Neural cell (in vitro differentiated cells): ENCODE measurements around the gene SEC14L6. TPM values are rescaled to one million over a fixed set of nuclear protein-coding genes. Genes with fewer than 3 reads are reported as not detected.

Source experiments
- H2AFZ ChIP-seq: fragments of 200-600, 300-800 bp; sonication (generic), shearing (Covaris generic); 2 replicates; pipeline ENCODE4 v1.6.0; 2014; ENCODE audit warnings: low read depth, mild to moderate bottlenecking, antibody characterized with exemption, low read length, moderate library complexity
- H3F3A ChIP-seq: fragments of 200-600 bp; shearing (Covaris generic); 2 replicates; pipeline ENCODE4 v1.6.1; 2016; ENCODE audit warnings: mild to moderate bottlenecking, moderate library complexity, mixed read lengths, antibody characterized with exemption, low read length; ENCODE audit not compliant: insufficient read depth, poor library complexity, severe bottlenecking
- H3K27ac ChIP-seq: fragments of 200-600, 300-800 bp; sonication (generic), shearing (Covaris generic); 2 replicates; pipeline ENCODE4 v1.5.1; 2014; ENCODE audit warnings: mild to moderate bottlenecking, low read length, moderate library complexity
- H3K27me3 ChIP-seq: fragments of 300-800, 200-600 bp; sonication (generic), shearing (Covaris generic); 2 replicates; pipeline ENCODE4 v1.6.0; 2014; ENCODE audit warnings: mild to moderate bottlenecking, low read depth, low read length, moderate library complexity; ENCODE audit not compliant: insufficient read depth
- H3K36me3 ChIP-seq: fragments of 300-800, 200-600 bp; sonication (generic), shearing (Covaris generic); 2 replicates; pipeline ENCODE4 v1.5.1; 2014; ENCODE audit warnings: mild to moderate bottlenecking, antibody characterized with exemption, low read length, moderate library complexity; ENCODE audit not compliant: insufficient read depth
- H3K4me2 ChIP-seq: fragments of 300-800, 200-600 bp; sonication (generic), shearing (Covaris generic); 2 replicates; pipeline ENCODE4 v1.6.0; 2014; ENCODE audit warnings: mild to moderate bottlenecking, low read length
- H3K4me3 ChIP-seq: fragments of 300-800, 200-600 bp; sonication (generic), shearing (Covaris generic); 2 replicates; pipeline ENCODE4 v1.5.1; 2014; ENCODE audit warnings: mild to moderate bottlenecking, low read length, moderate library complexity
- H3K79me2 ChIP-seq: fragments of 200-600 bp; shearing (Covaris generic); replicated peaks from 2 replicates; pipeline ENCODE4 v1.6.0; 2014; ENCODE audit warnings: mild to moderate bottlenecking, low read length, moderate library complexity; ENCODE audit not compliant: insufficient read depth
- H3K9ac ChIP-seq: fragments of 300-800, 200-600 bp; sonication (generic), shearing (Covaris generic); 2 replicates; pipeline ENCODE4 v1.6.1; 2016; ENCODE audit warnings: mild to moderate bottlenecking, low read length, mixed read lengths
- H3K9me2 ChIP-seq: fragments of 200-600 bp; shearing (Covaris generic); 2 replicates; pipeline ENCODE4 v1.6.1; 2016; ENCODE audit warnings: mild to moderate bottlenecking, low read length, mixed read lengths; ENCODE audit not compliant: insufficient read depth
- H3K9me3 ChIP-seq: fragments of 200-600, 300-800 bp; sonication (generic), shearing (Covaris generic); 2 replicates; pipeline ENCODE4 v1.6.1; 2016; ENCODE audit warnings: mild to moderate bottlenecking, mixed run types, low read length, moderate library complexity, mixed read lengths
- H4K20me1 ChIP-seq: fragments of 200-600 bp; shearing (Covaris generic); 2 replicates; pipeline ENCODE4 v1.6.1; 2016; ENCODE audit warnings: mild to moderate bottlenecking, mixed run types; ENCODE audit not compliant: insufficient read depth
- EP300 ChIP-seq: fragments of 450-650 bp; conservative IDR thresholded peaks from 2 replicates; pipeline ENCODE4 v1.6.1; 2014; ENCODE audit warnings: antibody characterized with exemption, mild to moderate bottlenecking, moderate library complexity; ENCODE audit not compliant: poor library complexity, severe bottlenecking
- EZH2 ChIP-seq: fragments of 200-600, 300-800 bp; shearing (Covaris generic), sonication (generic); IDR thresholded peaks from 2 replicates; pipeline ENCODE4 v1.6.1; 2014; ENCODE audit warnings: antibody characterized with exemption, low read length, borderline replicate concordance, mild to moderate bottlenecking; ENCODE audit not compliant: insufficient read depth, poor library complexity, severe bottlenecking
- MXI1 ChIP-seq: fragments of 450-650 bp; conservative IDR thresholded peaks from 2 replicates; pipeline ENCODE4 v1.6.1; 2014; ENCODE audit warnings: antibody characterized with exemption, mild to moderate bottlenecking; ENCODE audit not compliant: poor library complexity, severe bottlenecking
- POLR2AphosphoS5 ChIP-seq: IDR thresholded peaks from 2 replicates; pipeline ENCODE4 v1.6.1; 2012
- RAD21 ChIP-seq: fragments of 450-650 bp; conservative IDR thresholded peaks from 2 replicates; pipeline ENCODE4 v1.6.1; 2014; ENCODE audit warnings: antibody characterized with exemption, mild to moderate bottlenecking, moderate library complexity
- SMC3 ChIP-seq: fragments of 450-650 bp; conservative IDR thresholded peaks from 2 replicates; pipeline ENCODE4 v1.6.1; 2014; ENCODE audit warnings: antibody characterized with exemption, mild to moderate bottlenecking, moderate library complexity; ENCODE audit not compliant: poor library complexity
- TAF1 ChIP-seq: IDR thresholded peaks from 2 replicates; pipeline ENCODE4 v1.6.1; 2012; ENCODE audit warnings: low read depth
- polyA plus RNA-seq: library from polyadenylated mRNA; depleted of rRNA; stranded (reverse); fragments of >200 nt; gene quantifications from 2 replicates; pipeline ENCODE4 v1.2.3, GENCODE V29; 2014
- TF ChIP-seq, protein P1 (sequence below): IDR thresholded peaks from 2 replicates; pipeline ENCODE4 v1.6.1; 2012; ENCODE audit warnings: borderline replicate concordance
- TF ChIP-seq, protein P2 (sequence below): fragments of 450-650 bp; IDR thresholded peaks from 2 replicates; pipeline ENCODE4 v1.5.1; 2014; ENCODE audit warnings: antibody characterized with exemption, mild to moderate bottlenecking, moderate library complexity; ENCODE audit not compliant: poor library complexity, severe bottlenecking

SEC14L6 gene
- polyA plus RNA-seq, 1 donor from 2014 or later = not detected

DNA sequence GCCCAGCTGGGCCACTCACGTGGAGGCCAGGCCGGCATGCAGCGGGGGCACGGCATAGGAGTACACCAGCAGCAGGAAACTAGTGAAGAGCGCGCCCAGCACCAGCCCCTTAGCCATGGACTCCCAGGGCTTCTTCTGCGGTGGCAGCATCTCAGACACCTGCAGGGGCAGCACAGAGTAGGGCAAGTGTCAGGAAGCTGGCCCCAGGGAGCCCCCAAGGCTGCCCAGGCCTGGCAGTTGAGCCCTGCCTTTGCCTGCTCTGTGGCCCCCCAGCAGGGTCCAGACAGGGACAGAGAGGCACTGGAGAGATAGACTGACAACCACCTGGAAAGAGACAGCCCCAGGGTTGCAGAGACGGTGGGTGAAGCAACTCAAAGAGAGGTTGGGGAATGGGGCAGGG lies 10.7 kb upstream of the SEC14L6 start:
- Histone ChIP-seq H2AFZ (no peak overlapping the region), H3F3A (no peaks in the 10 kb centered on the region), H3K4me3 (no peak overlapping the region), H3K27ac (no peak overlapping the region), H3K9me2 (no peaks in the 10 kb centered on the region), H3K27me3 (no peaks in the 10 kb centered on the region), H3K4me2 (no peak overlapping the region), H3K79me2 (no peaks in the 10 kb centered on the region), H3K9me3 (no peaks in the 10 kb centered on the region), H3K36me3 (no peaks in the 10 kb centered on the region), H3K9ac (no peak overlapping the region), H4K20me1 (no peaks in the 10 kb centered on the region)
- TF ChIP-seq MXI1 (no peak), EP300 (no peak), RAD21 (no peak), POLR2AphosphoS5 (no peak), SMC3 (no peak), TAF1 (no peak), EZH2 (no peak)
- TF ChIP-seq, protein P1, sequence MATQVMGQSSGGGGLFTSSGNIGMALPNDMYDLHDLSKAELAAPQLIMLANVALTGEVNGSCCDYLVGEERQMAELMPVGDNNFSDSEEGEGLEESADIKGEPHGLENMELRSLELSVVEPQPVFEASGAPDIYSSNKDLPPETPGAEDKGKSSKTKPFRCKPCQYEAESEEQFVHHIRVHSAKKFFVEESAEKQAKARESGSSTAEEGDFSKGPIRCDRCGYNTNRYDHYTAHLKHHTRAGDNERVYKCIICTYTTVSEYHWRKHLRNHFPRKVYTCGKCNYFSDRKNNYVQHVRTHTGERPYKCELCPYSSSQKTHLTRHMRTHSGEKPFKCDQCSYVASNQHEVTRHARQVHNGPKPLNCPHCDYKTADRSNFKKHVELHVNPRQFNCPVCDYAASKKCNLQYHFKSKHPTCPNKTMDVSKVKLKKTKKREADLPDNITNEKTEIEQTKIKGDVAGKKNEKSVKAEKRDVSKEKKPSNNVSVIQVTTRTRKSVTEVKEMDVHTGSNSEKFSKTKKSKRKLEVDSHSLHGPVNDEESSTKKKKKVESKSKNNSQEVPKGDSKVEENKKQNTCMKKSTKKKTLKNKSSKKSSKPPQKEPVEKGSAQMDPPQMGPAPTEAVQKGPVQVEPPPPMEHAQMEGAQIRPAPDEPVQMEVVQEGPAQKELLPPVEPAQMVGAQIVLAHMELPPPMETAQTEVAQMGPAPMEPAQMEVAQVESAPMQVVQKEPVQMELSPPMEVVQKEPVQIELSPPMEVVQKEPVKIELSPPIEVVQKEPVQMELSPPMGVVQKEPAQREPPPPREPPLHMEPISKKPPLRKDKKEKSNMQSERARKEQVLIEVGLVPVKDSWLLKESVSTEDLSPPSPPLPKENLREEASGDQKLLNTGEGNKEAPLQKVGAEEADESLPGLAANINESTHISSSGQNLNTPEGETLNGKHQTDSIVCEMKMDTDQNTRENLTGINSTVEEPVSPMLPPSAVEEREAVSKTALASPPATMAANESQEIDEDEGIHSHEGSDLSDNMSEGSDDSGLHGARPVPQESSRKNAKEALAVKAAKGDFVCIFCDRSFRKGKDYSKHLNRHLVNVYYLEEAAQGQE = no peak
- TF ChIP-seq, protein P2, sequence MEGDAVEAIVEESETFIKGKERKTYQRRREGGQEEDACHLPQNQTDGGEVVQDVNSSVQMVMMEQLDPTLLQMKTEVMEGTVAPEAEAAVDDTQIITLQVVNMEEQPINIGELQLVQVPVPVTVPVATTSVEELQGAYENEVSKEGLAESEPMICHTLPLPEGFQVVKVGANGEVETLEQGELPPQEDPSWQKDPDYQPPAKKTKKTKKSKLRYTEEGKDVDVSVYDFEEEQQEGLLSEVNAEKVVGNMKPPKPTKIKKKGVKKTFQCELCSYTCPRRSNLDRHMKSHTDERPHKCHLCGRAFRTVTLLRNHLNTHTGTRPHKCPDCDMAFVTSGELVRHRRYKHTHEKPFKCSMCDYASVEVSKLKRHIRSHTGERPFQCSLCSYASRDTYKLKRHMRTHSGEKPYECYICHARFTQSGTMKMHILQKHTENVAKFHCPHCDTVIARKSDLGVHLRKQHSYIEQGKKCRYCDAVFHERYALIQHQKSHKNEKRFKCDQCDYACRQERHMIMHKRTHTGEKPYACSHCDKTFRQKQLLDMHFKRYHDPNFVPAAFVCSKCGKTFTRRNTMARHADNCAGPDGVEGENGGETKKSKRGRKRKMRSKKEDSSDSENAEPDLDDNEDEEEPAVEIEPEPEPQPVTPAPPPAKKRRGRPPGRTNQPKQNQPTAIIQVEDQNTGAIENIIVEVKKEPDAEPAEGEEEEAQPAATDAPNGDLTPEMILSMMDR = no peak

- Histone ChIP-seq H3K4me2 (no peak overlapping the region), H3K9me2 (no peaks in the 10 kb centered on the region), H3K79me2 (no peaks in the 10 kb centered on the region), H2AFZ (no peak overlapping the region), H3K27ac (no peak overlapping the region), H3F3A (no peaks in the 10 kb centered on the region), H3K36me3 (no peaks in the 10 kb centered on the region), H3K4me3 (no peak overlapping the region), H3K9ac (no peak overlapping the region), H4K20me1 (no peaks in the 10 kb centered on the region), H3K27me3 (no peaks in the 10 kb centered on the region), H3K9me3 (no peaks in the 10 kb centered on the region)
- TF ChIP-seq, protein P2 = no peak
- no peak for TF ChIP-seq RAD21
- TF ChIP-seq EZH2 = no peak
- no peak for TF ChIP-seq POLR2AphosphoS5
- no peak for TF ChIP-seq TAF1
- TF ChIP-seq EP300 = no peak
- TF ChIP-seq, protein P1 = no peak
- TF ChIP-seq SMC3 = no peak
- no peak for TF ChIP-seq MXI1
Measured at GRCh38 chr22:30556388-30556787, 9.8 kb upstream of the SEC14L6 start.
